ENCODE measurements around the gene GNG13. TPM values are rescaled to one million over a fixed set of nuclear protein-coding genes. Genes with fewer than 3 reads are reported as not detected.
"Not testable (repeated sequence)": the region's sequence is repeated elsewhere in the genome, so short reads cannot be mapped to it uniquely, and the experiment has no call there.

The GNG13 gene
- total RNA-seq, 1 donor from 2014 or later: not detected

DNA sequence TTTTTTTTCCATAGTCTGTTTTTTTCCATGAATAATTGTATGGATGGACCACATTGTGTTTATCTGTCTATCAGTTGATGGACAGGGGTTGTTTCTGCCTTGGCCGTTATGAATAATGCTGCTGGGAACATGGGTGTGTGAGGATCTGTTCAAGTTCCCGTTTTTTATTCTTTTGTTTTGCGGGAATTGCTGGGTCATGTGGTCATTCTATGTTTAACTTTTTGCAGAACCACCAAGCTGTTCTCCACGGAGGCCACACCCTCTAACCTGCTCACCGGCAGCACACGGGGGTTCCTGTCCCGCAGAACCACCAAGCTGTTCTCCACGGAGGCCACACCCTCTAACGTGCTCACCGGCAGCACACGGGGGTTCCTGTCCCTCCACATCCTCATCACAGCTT is 45.9 kb downstream of the GNG13 start:
- H3K9me3 Mint-ChIP-seq: peaks cover 3% of the 10 kb centered on the region
- DNase-seq (ENCODE audit: low read depth, low spot score): no peak
- peaks cover 8% of the 10 kb centered on the region for H3K27me3 Mint-ChIP-seq (ENCODE audit: low read depth)
- H3K27ac Mint-ChIP-seq (ENCODE audit: unreplicated experiment): no peak overlapping the region
- no peak overlapping the region for H3K4me3 Mint-ChIP-seq
- no peaks in the 10 kb centered on the region for H3K36me3 Mint-ChIP-seq (ENCODE audit: low read depth)
- TF ChIP-seq, protein P1, sequence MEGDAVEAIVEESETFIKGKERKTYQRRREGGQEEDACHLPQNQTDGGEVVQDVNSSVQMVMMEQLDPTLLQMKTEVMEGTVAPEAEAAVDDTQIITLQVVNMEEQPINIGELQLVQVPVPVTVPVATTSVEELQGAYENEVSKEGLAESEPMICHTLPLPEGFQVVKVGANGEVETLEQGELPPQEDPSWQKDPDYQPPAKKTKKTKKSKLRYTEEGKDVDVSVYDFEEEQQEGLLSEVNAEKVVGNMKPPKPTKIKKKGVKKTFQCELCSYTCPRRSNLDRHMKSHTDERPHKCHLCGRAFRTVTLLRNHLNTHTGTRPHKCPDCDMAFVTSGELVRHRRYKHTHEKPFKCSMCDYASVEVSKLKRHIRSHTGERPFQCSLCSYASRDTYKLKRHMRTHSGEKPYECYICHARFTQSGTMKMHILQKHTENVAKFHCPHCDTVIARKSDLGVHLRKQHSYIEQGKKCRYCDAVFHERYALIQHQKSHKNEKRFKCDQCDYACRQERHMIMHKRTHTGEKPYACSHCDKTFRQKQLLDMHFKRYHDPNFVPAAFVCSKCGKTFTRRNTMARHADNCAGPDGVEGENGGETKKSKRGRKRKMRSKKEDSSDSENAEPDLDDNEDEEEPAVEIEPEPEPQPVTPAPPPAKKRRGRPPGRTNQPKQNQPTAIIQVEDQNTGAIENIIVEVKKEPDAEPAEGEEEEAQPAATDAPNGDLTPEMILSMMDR (conservative IDR thresholded peaks at IDR 0.05): no peak
- H3K4me1 Mint-ChIP-seq: peaks cover 18% of the 10 kb centered on the region

DNA sequence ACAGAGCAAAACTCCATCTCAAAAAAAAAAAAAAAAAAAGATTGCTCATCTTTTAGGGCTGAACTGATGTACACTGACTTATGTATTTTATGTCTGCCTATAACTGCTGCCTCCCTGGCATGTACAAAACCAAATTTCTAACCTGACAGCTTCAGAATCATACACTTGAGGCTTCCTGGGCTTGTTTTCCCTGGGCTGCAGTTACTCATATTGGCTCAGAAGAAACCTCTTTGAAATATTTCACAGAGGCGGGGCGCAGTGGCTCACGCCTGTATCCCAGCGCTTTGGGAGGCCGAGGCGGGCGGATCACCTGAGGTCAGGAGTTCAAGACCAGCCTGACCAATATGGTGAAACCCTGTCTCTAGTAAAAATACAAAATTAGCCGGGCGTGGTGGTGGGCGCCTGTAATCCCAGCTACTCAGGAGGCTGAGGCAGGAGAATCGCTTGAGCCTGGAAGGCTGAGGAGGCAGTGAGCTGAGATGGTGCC is 46.4 kb downstream of the GNG13 start:
- H3K27ac Mint-ChIP-seq (ENCODE audit: unreplicated experiment); H3K36me3 Mint-ChIP-seq (ENCODE audit: low read depth); H3K27me3 Mint-ChIP-seq (ENCODE audit: low read depth); DNase-seq (ENCODE audit: low read depth, low spot score); H3K9me3 Mint-ChIP-seq: not testable (repeated sequence)
- Mint-ChIP-seq H3K4me3 (peak overlapping the region; percentile 47), H3K4me1 (peaks cover 18% of the 10 kb centered on the region)

DNA sequence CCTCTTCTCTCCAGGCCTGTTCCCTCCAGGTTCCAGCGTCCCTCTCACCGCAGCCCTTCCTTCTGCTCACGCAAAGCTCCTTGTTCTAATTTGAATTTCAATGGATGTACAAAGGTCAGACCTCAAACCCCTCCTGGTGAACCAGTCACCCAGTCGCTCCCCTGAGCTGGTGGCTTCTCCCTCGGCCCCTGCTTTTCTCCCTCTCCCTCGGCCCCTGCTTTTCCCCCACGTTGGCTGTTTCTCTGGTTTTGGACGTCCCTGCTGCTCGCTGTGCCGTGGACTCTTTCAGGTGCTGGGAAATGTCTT is 48.6 kb downstream of the GNG13 start:
- no peak for DNase-seq (ENCODE audit: low read depth, low spot score)
- no peak overlapping the region for H3K27ac Mint-ChIP-seq (ENCODE audit: unreplicated experiment)
- no peaks in the 10 kb centered on the region for H3K36me3 Mint-ChIP-seq (ENCODE audit: low read depth)
- TF ChIP-seq, protein P1 (conservative IDR thresholded peaks at IDR 0.05): no peak
- no peak overlapping the region for H3K4me3 Mint-ChIP-seq
- peaks cover 8% of the 10 kb centered on the region for H3K27me3 Mint-ChIP-seq (ENCODE audit: low read depth)
- H3K4me1 Mint-ChIP-seq: peaks cover 18% of the 10 kb centered on the region
- peaks cover 3% of the 10 kb centered on the region for H3K9me3 Mint-ChIP-seq

DNA sequence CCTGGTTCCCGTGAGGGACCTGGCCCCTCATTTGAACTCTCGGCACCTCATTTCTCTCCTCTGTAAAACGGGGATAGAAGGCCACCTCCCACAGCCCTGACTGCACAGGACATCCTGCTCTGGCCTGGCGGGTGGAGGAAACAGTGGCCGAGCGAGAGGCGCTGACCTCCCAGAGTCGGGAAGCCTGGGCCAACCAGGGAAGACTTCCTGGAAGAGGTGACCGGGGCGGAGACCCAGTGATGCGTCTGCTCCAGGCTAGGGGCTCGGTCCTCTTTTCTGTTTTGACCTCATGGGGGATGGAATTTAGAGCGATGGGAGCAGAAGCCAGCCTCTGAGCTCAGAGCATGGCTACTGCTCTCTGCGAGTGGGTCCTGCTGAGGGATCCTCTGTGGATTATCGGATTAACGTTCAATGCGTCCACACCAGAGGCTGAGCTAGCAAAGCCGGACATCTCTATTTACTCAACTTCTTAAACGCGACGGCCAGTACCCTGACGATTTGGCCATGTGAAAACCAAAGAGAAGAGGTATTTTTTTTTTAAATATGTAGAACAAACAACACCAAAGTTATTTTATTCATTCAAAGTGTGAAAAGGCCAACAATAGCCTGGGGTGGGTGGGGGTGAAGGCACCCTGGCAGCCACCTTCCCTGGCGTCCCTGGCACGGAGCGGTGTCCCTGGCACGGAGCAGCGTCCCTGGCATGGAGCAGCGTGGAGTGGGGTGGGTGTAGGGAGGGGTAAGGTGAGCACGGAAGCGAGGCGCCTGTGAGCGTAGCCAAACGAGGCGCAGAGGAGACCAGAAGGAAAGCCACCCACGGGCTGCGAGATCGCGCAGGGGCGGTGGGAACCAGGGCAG is 49.2 kb downstream of the GNG13 start:
- DNase-seq (ENCODE audit: low read depth, low spot score): no peak
- Mint-ChIP-seq H3K36me3 (ENCODE audit: low read depth) (no peaks in the 10 kb centered on the region), H3K4me1 (peaks cover 18% of the 10 kb centered on the region), H3K9me3 (peaks cover under 1% of the 10 kb centered on the region), H3K27me3 (ENCODE audit: low read depth) (peaks cover 5% of the 10 kb centered on the region), H3K4me3 (no peak overlapping the region), H3K27ac (ENCODE audit: unreplicated experiment) (no peak overlapping the region)
- TF ChIP-seq, protein P1 (conservative IDR thresholded peaks at IDR 0.05): no peak

DNA sequence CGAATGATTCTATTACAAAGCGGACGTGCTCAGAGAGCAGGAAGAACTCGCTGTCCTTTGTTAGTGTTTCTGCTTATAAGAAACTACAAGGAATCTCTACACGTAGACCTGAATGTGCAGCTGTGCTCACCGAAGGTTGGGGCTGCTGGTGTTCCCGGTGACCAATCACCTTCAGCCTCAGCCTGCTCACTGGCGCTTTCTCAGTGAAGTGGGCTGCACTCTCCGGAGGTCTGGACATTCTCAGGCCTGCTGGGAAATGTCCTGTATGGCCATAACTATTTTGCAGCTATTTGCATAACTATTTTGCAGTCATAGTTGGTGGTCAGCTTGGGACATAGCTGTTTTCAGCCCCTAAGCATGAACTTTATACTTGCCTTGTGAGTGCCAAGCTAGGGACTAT is 50.0 kb downstream of the GNG13 start:
- Mint-ChIP-seq H3K27me3 (ENCODE audit: low read depth) (peaks cover 5% of the 10 kb centered on the region), H3K4me3 (no peak overlapping the region), H3K36me3 (ENCODE audit: low read depth) (no peaks in the 10 kb centered on the region), H3K4me1 (peaks cover 18% of the 10 kb centered on the region), H3K27ac (ENCODE audit: unreplicated experiment) (no peak overlapping the region), H3K9me3 (no peaks in the 10 kb centered on the region)
- DNase-seq (ENCODE audit: low read depth, low spot score): no peak
- TF ChIP-seq, protein P1 (conservative IDR thresholded peaks at IDR 0.05): no peak

DNA sequence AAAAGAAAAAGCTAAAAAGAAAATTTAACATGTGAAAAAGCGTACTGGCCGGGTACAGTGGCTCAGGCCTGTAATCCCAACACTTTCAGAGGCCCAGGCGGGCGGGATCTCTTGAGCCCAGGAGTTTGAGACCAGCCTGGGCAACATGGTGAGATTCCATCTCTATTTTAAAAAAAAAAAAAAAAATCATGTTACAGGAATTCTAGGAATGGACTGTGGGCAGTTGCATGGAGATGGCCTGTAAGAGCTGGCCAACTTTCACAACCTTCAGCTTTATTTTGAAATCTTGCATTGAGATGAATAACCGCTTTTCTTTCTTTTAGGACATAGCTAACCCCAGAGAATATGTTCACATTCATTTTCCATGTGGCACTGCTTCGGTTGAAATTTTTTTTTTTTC is 51.5 kb downstream of the GNG13 start:
- no peaks in the 10 kb centered on the region for H3K36me3 Mint-ChIP-seq (ENCODE audit: low read depth)
- TF ChIP-seq, protein P1 (conservative IDR thresholded peaks at IDR 0.05): no peak
- H3K27me3 Mint-ChIP-seq (ENCODE audit: low read depth): peaks cover 5% of the 10 kb centered on the region
- H3K4me3 Mint-ChIP-seq: no peak overlapping the region
- no peak overlapping the region for H3K27ac Mint-ChIP-seq (ENCODE audit: unreplicated experiment)
- peaks cover 18% of the 10 kb centered on the region for H3K4me1 Mint-ChIP-seq
- no peak for DNase-seq (ENCODE audit: low read depth, low spot score)
- no peaks in the 10 kb centered on the region for H3K9me3 Mint-ChIP-seq
